Measurements from ENCODE around the gene TXNRD3. TPM values are rescaled to one million over a fixed set of nuclear protein-coding genes. Genes with fewer than 3 reads are reported as not detected.

TXNRD3 gene
- polyA plus RNA-seq, 1 donor (not counting 4 experiments of a cell fraction or from before 2014, with no cell fraction given), result 9.7 TPM

GRCh38 chr3:126638790-126639189 is 16.1 kb downstream of the TXNRD3 start:
- Histone ChIP-seq H3K79me2 (ENCODE audit: control insufficient read depth, insufficient read depth, low read length) (no peaks in the 10 kb centered on the region), H2AFZ (ENCODE audit: control insufficient read depth, low read length) (no peak overlapping the region), H3K9ac (ENCODE audit: control insufficient read depth, extremely low read depth, insufficient read depth, low read length) (no peak overlapping the region), H4K20me1 (ENCODE audit: control insufficient read depth, extremely low read depth, insufficient read depth, low read length) (no peaks in the 10 kb centered on the region), H3K36me3 (ENCODE audit: control insufficient read depth in 2 of 2, extremely low read depth in 1 of 2, insufficient read depth in 2 of 2, low read length in 2 of 2) (peaks cover 4 to 27% of the 10 kb centered on the region in 2 experiments), H3K27me3 (ENCODE audit: control insufficient read depth, extremely low read depth, insufficient read depth, low read length) (no peaks in the 10 kb centered on the region), H3K9me3 (ENCODE audit: control insufficient read depth, low read depth, low read length) (no peaks in the 10 kb centered on the region), H3K4me2 (ENCODE audit: control insufficient read depth, extremely low read depth, insufficient read depth, low read depth, low read length) (no peak overlapping the region), H3K9me1 (ENCODE audit: control insufficient read depth, extremely low read depth, insufficient read depth, low read length) (no peaks in the 10 kb centered on the region), H3K27ac (ENCODE audit: control insufficient read depth, insufficient read depth, low read length) (no peak overlapping the region), H3K4me3 (ENCODE audit: control insufficient read depth in 2 of 3, extremely low read depth in 1 of 3, insufficient read depth in 2 of 3, low read depth in 1 of 3, low read length in 3 of 3) (no peak overlapping the region), H3K4me1 (ENCODE audit: control insufficient read depth, extremely low read depth, insufficient read depth, low read length) (no peaks in the 10 kb centered on the region)
- DNase-seq (ENCODE audit: low read depth, low spot score) (no peak), FAIRE-seq (no peak)
- dilution Hi-C loops (cut with MboI; ENCODE audit: extremely low pct_ligation_motif_present, low sequenced_read_pairs), result no loop called here
- TF ChIP-seq EZH2 (IDR thresholded peaks at IDR 0.05; ENCODE audit: low read length), result no peak

GRCh38 chr3:126636436-126636835 is 18.5 kb downstream of the TXNRD3 start:
- Histone ChIP-seq H3K4me2 (ENCODE audit: control insufficient read depth, extremely low read depth, insufficient read depth, low read depth, low read length) (no peak overlapping the region), H3K9me1 (ENCODE audit: control insufficient read depth, extremely low read depth, insufficient read depth, low read length) (no peaks in the 10 kb centered on the region), H2AFZ (ENCODE audit: control insufficient read depth, low read length) (no peak overlapping the region), H3K27ac (ENCODE audit: control insufficient read depth, insufficient read depth, low read length) (no peak overlapping the region), H3K4me1 (ENCODE audit: control insufficient read depth, extremely low read depth, insufficient read depth, low read length) (no peaks in the 10 kb centered on the region), H3K4me3 (ENCODE audit: control insufficient read depth in 2 of 3, extremely low read depth in 1 of 3, insufficient read depth in 2 of 3, low read depth in 1 of 3, low read length in 3 of 3) (no peak overlapping the region), H3K36me3 (ENCODE audit: control insufficient read depth in 2 of 2, extremely low read depth in 1 of 2, insufficient read depth in 2 of 2, low read length in 2 of 2) (peaks cover 5 to 11% of the 10 kb centered on the region in 2 experiments), H4K20me1 (ENCODE audit: control insufficient read depth, extremely low read depth, insufficient read depth, low read length) (no peaks in the 10 kb centered on the region), H3K79me2 (ENCODE audit: control insufficient read depth, insufficient read depth, low read length) (no peaks in the 10 kb centered on the region), H3K9me3 (ENCODE audit: control insufficient read depth, low read depth, low read length) (no peaks in the 10 kb centered on the region), H3K27me3 (ENCODE audit: control insufficient read depth, extremely low read depth, insufficient read depth, low read length) (no peaks in the 10 kb centered on the region), H3K9ac (ENCODE audit: control insufficient read depth, extremely low read depth, insufficient read depth, low read length) (no peak overlapping the region)
- dilution Hi-C loops (cut with MboI; ENCODE audit: extremely low pct_ligation_motif_present, low sequenced_read_pairs), result no loop called here
- FAIRE-seq (no peak), DNase-seq (ENCODE audit: low read depth, low spot score) (no peak)
- TF ChIP-seq EZH2 (IDR thresholded peaks at IDR 0.05; ENCODE audit: low read length), result no peak
- TF ChIP-seq CTCF (optimal IDR thresholded peaks at IDR 0.05 in 1 of 3, IDR thresholded peaks at IDR 0.05 in 1 of 3, conservative IDR thresholded peaks at IDR 0.05 in 1 of 3; ENCODE audit: extremely low read depth in 1 of 3, insufficient read depth in 2 of 3, low read length in 3 of 3), result no peak

- peaks cover 3 to 6% of the 10 kb centered on the region in 2 experiments for H3K36me3 ChIP-seq (ENCODE audit: control insufficient read depth in 2 of 2, extremely low read depth in 1 of 2, insufficient read depth in 2 of 2, low read length in 2 of 2)
- no peaks in the 10 kb centered on the region for H3K9me1 ChIP-seq (ENCODE audit: control insufficient read depth, extremely low read depth, insufficient read depth, low read length)
- H3K27me3 ChIP-seq (ENCODE audit: control insufficient read depth, extremely low read depth, insufficient read depth, low read length), result no peaks in the 10 kb centered on the region
- H3K27ac ChIP-seq (ENCODE audit: control insufficient read depth, insufficient read depth, low read length), result no peak overlapping the region
- no peak for TF ChIP-seq CTCF (optimal IDR thresholded peaks at IDR 0.05 in 1 of 3, IDR thresholded peaks at IDR 0.05 in 1 of 3, conservative IDR thresholded peaks at IDR 0.05 in 1 of 3; ENCODE audit: extremely low read depth in 1 of 3, insufficient read depth in 2 of 3, low read length in 3 of 3)
- TF ChIP-seq EZH2 (IDR thresholded peaks at IDR 0.05; ENCODE audit: low read length), result no peak
- no peaks in the 10 kb centered on the region for H4K20me1 ChIP-seq (ENCODE audit: control insufficient read depth, extremely low read depth, insufficient read depth, low read length)
- H3K9me3 ChIP-seq (ENCODE audit: control insufficient read depth, low read depth, low read length), result no peaks in the 10 kb centered on the region
- dilution Hi-C loops (cut with MboI; ENCODE audit: extremely low pct_ligation_motif_present, low sequenced_read_pairs), result no loop called here
- no peak overlapping the region for H3K9ac ChIP-seq (ENCODE audit: control insufficient read depth, extremely low read depth, insufficient read depth, low read length)
- H3K4me3 ChIP-seq (ENCODE audit: control insufficient read depth in 2 of 3, extremely low read depth in 1 of 3, insufficient read depth in 2 of 3, low read depth in 1 of 3, low read length in 3 of 3), result no peak overlapping the region
- DNase-seq (ENCODE audit: low read depth, low spot score), result no peak
- H3K4me2 ChIP-seq (ENCODE audit: control insufficient read depth, extremely low read depth, insufficient read depth, low read depth, low read length), result no peak overlapping the region
- no peak for FAIRE-seq
- H3K4me1 ChIP-seq (ENCODE audit: control insufficient read depth, extremely low read depth, insufficient read depth, low read length), result no peaks in the 10 kb centered on the region
- no peaks in the 10 kb centered on the region for H3K79me2 ChIP-seq (ENCODE audit: control insufficient read depth, insufficient read depth, low read length)
- no peak overlapping the region for H2AFZ ChIP-seq (ENCODE audit: control insufficient read depth, low read length)
These were observed 20.1 kb downstream of the TXNRD3 start for GRCh38 chr3:126634803-126635202.

Measured in keratinocyte (primary cell).